Endothelial cell of umbilical vein (primary cell): ENCODE measurements around the gene RXFP1. TPM values are rescaled to one million over a fixed set of nuclear protein-coding genes. Genes with fewer than 3 reads are reported as not detected.
"Not testable (repeated sequence)": the region's sequence is repeated elsewhere in the genome, so short reads cannot be mapped to it uniquely, and the experiment has no call there.

ENCODE experiments used
- BruUV-seq: library from RNA; stranded (reverse); fragments of 400-500 nt; replicated peaks from 2 replicates; lab custom pipeline; 2021; lab: Mats Ljungman, UMichigan
- CTCF ChIA-PET: fragments of 300-600, 350-600 bp; sonication (Branson Sonifier 250); formaldehyde crosslinking; loops from one replicate; lab custom pipeline; 2021; ENCODE audit warnings: antibody characterized with exemption, inconsistent platforms; lab: Charles Lee
- POLR2A ChIA-PET: fragments of 300-600, 350-600 bp; sonication (Branson Sonifier 250); formaldehyde crosslinking; loops from one replicate; lab custom pipeline; 2021; ENCODE audit warnings: antibody characterized with exemption, inconsistent platforms; lab: Charles Lee
- DNase-seq: peaks from one replicate; pipeline ENCODE4 v3.0.0-alpha.2; 2011; ENCODE audit warnings: low read depth, low spot score
- FAIRE-seq: peaks from 2 replicates; lab custom pipeline; 2011; peaks lifted over from hg19 to GRCh38; lab: Jason Lieb, UNC
- H2AFZ ChIP-seq: 2 replicates; pipeline ENCODE4 v1.6.0; 2012; ENCODE audit warnings: low read depth, low read length, control low read depth, inconsistent platforms
- H3K27ac ChIP-seq: 2 replicates; pipeline ENCODE4 v1.5.1; 2011; ENCODE audit warnings: low read depth, mild to moderate bottlenecking, control low read depth, low read length, moderate library complexity; ENCODE audit not compliant: insufficient read depth
- H3K27me3 ChIP-seq, 2 experiments: 2 replicates each; pipeline versions ENCODE4 v1.6.0 to v1.6.1; 2011; ENCODE audit warnings: low read length in 2 of 2, mixed read lengths in 1 of 2; ENCODE audit not compliant: control insufficient read depth in 2 of 2, insufficient read depth in 2 of 2
- H3K36me3 ChIP-seq, 2 experiments: 2 replicates in 1 of 2; 3 replicates in 1 of 2; pipeline ENCODE4 v1.5.1; 2011; ENCODE audit warnings: low read length in 2 of 2, mild to moderate bottlenecking in 1 of 2, moderate library complexity in 1 of 2; ENCODE audit not compliant: control insufficient read depth in 2 of 2, insufficient read depth in 2 of 2; ENCODE audit errors: extremely low read depth in 1 of 2
- H3K4me1 ChIP-seq: 3 replicates; pipeline ENCODE4 v1.5.1; 2011; ENCODE audit warnings: mild to moderate bottlenecking, low read length; ENCODE audit not compliant: control insufficient read depth, insufficient read depth; ENCODE audit errors: extremely low read depth
- H3K4me2 ChIP-seq: 2 replicates; pipeline ENCODE4 v1.6.1; 2011; ENCODE audit warnings: low read length, control low read depth, mixed read lengths; ENCODE audit not compliant: insufficient read depth
- H3K4me3 ChIP-seq, 3 experiments: fragments of 200-600 bp in 1 of 3; sonication (generic), shearing (Covaris generic) in 1 of 3; replicated peaks in 1 of 3; 2 replicates each; pipeline ENCODE4 v1.5.1; 2011 to 2016; ENCODE audit warnings: control low read depth in 3 of 3, low read length in 3 of 3, mild to moderate bottlenecking in 2 of 3, inconsistent platforms in 1 of 3, low read depth in 1 of 3, moderate library complexity in 1 of 3; ENCODE audit not compliant: insufficient read depth in 1 of 3
- H3K79me2 ChIP-seq: 2 replicates; pipeline ENCODE4 v1.6.0; 2012; ENCODE audit warnings: low read length, inconsistent platforms; ENCODE audit not compliant: control insufficient read depth, insufficient read depth
- H3K9ac ChIP-seq: replicated peaks from 2 replicates; pipeline ENCODE3; 2011; ENCODE audit warnings: low read length, control low read depth; ENCODE audit not compliant: insufficient read depth; ENCODE audit errors: extremely low read depth
- H3K9me1 ChIP-seq: replicated peaks from 3 replicates; pipeline ENCODE4 v1.6.0; 2011; ENCODE audit warnings: mild to moderate bottlenecking, low read length; ENCODE audit not compliant: control insufficient read depth, insufficient read depth; ENCODE audit errors: extremely low read depth
- H3K9me3 ChIP-seq: replicated peaks from 2 replicates; pipeline ENCODE4 v1.5.1; 2012; ENCODE audit warnings: low read length, inconsistent platforms; ENCODE audit not compliant: control insufficient read depth, insufficient read depth
- H4K20me1 ChIP-seq: replicated peaks from 2 replicates; pipeline ENCODE3; 2011; ENCODE audit warnings: mild to moderate bottlenecking, low read length; ENCODE audit not compliant: control insufficient read depth, insufficient read depth; ENCODE audit errors: extremely low read depth
- dilution Hi-C: fragments of 300-500 bp; cut with MboI; formaldehyde crosslinking; loops from one replicate; pipeline ENCODE4 v1.15.0; 2019; ENCODE audit warnings: low sequenced_read_pairs; ENCODE audit not compliant: extremely low pct_ligation_motif_present
- intact Hi-C: fragments of 100-400 bp; cut with micrococcal nuclease; formaldehyde crosslinking; loops from one replicate; pipeline ENCODE4 v1.10.0; 2022
- polyA plus RNA-seq, 4 experiments: library from polyadenylated mRNA; depleted of rRNA in 3 of 4; stranded (reverse) in 3 of 4; unstranded in 1 of 4; fragments of >200 nt; gene quantifications; 2 replicates each; pipeline versions ENCODE4 v1.2.1 to v1.2.3, GENCODE V29; 2011 to 2012; ENCODE audit warnings: missing spikeins in 1 of 4
- total RNA-seq: library from RNA; stranded (reverse); gene quantifications from 2 replicates; pipeline ENCODE4 v1.2.3, GENCODE V29; 2021
- TF ChIP-seq, protein P1 (sequence below), 2 donors: IDR thresholded peaks; 1 replicate in 1 of 2; 2 replicates in 1 of 2; pipeline ENCODE4 v1.5.1; 2011; ENCODE audit warnings: low read length in 2 of 2, mild to moderate bottlenecking in 2 of 2, moderate library complexity in 2 of 2, control low read depth in 1 of 2, inconsistent platforms in 1 of 2, low read depth in 1 of 2; ENCODE audit not compliant: insufficient read depth in 1 of 2; ENCODE audit errors: extremely low read depth in 1 of 2

RXFP1 gene
- total and polyA plus RNA-seq, 2 donors (not counting 3 experiments of a cell fraction or from before 2014, with no cell fraction given) = not detected

DNA sequence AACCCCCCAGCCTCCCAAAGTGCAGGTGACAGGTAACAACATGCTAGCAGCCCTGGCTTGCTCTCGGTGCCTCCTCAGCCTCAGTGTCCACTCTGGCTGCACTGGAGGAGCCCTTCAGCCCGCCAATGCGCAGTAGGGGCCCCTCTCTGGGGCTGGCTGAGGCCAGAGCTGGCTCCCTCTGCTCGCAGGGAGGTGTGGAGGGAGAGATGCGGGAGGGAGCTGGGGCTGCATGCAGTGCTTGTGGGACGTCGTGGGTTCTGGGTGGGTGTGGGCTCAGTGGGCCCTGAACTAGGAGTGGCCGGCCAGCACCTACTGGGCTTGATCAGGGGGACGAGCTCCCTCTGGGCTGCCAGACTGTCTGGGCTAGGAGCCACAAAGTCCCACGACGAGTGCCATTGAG, 135.6 kb downstream of the RXFP1 start:
- POLR2A ChIA-PET = no interaction called here

DNA sequence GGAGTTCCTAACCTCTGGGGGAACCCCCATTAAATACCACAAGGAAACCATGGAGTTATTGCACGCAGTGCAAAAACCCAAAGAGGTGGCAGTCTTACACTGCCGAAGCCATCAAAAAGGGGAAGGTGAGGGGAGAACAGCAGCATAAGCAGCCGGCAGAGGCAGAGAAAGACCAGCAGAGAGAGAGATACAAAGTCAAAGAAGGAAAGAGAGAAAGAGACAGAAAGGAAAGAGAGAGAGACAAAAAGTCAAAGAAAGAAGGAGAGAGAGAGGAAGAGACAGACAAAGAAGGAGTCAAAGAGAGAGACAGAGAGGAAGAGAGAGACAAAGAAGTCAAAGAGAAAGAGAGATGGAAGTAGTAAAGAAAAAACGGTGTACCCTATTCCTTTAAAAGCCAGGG, 141.6 kb downstream of the RXFP1 start:
- H3K79me2 ChIP-seq, dilution Hi-C loops, H3K9me3 ChIP-seq, POLR2A ChIA-PET, BruUV-seq, H3K9me1 ChIP-seq, CTCF ChIA-PET, H3K9ac ChIP-seq, DNase-seq, H3K4me3 ChIP-seq, H3K36me3 ChIP-seq, intact Hi-C loops, FAIRE-seq, H2AFZ ChIP-seq, H3K27ac ChIP-seq, H4K20me1 ChIP-seq, H3K4me1 ChIP-seq, H3K27me3 ChIP-seq, H3K4me2 ChIP-seq: not testable (repeated sequence)

More for the DNA sequence above, 135.6 kb downstream of the RXFP1 start:
- no peaks in the 10 kb centered on the region for H3K9me3 ChIP-seq
- DNase-seq = no peak
- dilution Hi-C loops (no loop called here), intact Hi-C loops (no loop called here)
- H3K9me1 ChIP-seq = no peaks in the 10 kb centered on the region
- H3K4me3 ChIP-seq = no peak overlapping the region
- H3K27me3 ChIP-seq = no peaks in the 10 kb centered on the region
- no peaks in the 10 kb centered on the region for H4K20me1 ChIP-seq
- no peak for FAIRE-seq
- no peak overlapping the region for H3K27ac ChIP-seq
- no peak overlapping the region for H3K9ac ChIP-seq
- H3K36me3 ChIP-seq = no peaks in the 10 kb centered on the region
- peaks cover 2% of the 10 kb centered on the region for H3K4me1 ChIP-seq
- CTCF ChIA-PET = interaction anchor here (1.0 kb wide), 1 partner anchor 14 kb away, joined by 3 read pairs; no protein-coding TSS in a partner anchor
- no peak overlapping the region for H2AFZ ChIP-seq
- TF ChIP-seq, protein P1, sequence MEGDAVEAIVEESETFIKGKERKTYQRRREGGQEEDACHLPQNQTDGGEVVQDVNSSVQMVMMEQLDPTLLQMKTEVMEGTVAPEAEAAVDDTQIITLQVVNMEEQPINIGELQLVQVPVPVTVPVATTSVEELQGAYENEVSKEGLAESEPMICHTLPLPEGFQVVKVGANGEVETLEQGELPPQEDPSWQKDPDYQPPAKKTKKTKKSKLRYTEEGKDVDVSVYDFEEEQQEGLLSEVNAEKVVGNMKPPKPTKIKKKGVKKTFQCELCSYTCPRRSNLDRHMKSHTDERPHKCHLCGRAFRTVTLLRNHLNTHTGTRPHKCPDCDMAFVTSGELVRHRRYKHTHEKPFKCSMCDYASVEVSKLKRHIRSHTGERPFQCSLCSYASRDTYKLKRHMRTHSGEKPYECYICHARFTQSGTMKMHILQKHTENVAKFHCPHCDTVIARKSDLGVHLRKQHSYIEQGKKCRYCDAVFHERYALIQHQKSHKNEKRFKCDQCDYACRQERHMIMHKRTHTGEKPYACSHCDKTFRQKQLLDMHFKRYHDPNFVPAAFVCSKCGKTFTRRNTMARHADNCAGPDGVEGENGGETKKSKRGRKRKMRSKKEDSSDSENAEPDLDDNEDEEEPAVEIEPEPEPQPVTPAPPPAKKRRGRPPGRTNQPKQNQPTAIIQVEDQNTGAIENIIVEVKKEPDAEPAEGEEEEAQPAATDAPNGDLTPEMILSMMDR (IDR thresholded peaks at IDR 0.05; ENCODE audit: extremely low read depth in 1 of 2, insufficient read depth in 1 of 2, low read depth in 1 of 2, low read length in 2 of 2) = no peak
- no peaks in the 10 kb centered on the region for H3K79me2 ChIP-seq
- H3K4me2 ChIP-seq = no peak overlapping the region
- no TSS peak for BruUV-seq

DNA sequence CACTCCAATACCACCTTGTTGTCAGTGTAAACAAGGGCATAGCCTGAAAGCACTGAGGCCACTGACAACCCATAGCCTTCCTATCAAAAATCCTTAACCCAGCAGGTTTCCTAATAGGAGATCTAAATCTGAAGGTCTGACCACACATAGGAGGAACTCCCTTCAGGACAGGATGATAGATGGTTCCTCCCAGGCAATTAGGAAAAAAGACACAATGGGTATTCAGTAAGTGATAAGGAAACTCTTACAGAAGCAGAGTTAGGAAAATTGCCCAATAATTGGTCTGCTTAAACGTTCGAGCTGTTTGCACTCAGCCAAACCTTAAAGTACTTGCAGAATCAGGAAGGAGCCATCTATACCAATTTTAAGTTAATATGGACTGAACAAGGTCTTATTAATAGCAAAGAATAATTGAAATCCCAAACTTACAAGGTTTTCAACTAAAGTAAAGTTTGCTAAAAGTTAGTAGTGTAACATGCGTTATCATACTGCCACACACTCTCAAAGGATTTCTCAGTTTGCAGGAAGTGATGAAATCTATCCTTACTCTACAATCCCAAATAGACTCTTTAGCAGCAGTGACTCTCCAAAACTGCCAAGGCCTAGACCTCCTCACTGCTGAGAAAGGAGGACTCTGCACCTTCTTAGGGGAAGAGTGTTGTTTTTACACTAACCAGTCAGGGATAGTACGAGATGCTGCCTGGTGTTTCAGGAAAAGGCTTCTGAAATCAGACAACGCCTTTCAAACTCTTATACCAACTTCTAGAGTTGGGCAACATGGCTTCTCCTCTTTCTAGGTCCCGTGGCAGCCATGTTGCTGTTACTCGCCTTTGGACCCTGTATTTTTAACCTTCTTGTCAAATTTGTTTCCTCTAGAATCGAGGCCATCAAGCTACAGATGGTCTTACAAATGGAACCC, 142.3 kb downstream of the RXFP1 start:
- H3K9ac ChIP-seq, intact Hi-C loops, H3K4me2 ChIP-seq, H3K36me3 ChIP-seq, DNase-seq, BruUV-seq, H3K4me3 ChIP-seq, H3K9me3 ChIP-seq, H3K4me1 ChIP-seq, H3K27ac ChIP-seq, CTCF ChIA-PET, H3K9me1 ChIP-seq, POLR2A ChIA-PET, H4K20me1 ChIP-seq, H3K79me2 ChIP-seq, dilution Hi-C loops, FAIRE-seq, H2AFZ ChIP-seq, H3K27me3 ChIP-seq: not testable (repeated sequence)
